Activated CD8-positive, alpha-beta memory T cell treated with anti-CD3 and anti-CD28 coated beads, Interleukin-2, amount 50 U/mL, for 1 hour (primary cell): Measurements from ENCODE around the gene ARL8B.

ENCODE experiments used
- DNase-seq: peaks from one replicate; pipeline ENCODE4 v3.0.0-alpha.2; 2020; ENCODE audit errors: extremely low read depth

ARL8B gene

DNA sequence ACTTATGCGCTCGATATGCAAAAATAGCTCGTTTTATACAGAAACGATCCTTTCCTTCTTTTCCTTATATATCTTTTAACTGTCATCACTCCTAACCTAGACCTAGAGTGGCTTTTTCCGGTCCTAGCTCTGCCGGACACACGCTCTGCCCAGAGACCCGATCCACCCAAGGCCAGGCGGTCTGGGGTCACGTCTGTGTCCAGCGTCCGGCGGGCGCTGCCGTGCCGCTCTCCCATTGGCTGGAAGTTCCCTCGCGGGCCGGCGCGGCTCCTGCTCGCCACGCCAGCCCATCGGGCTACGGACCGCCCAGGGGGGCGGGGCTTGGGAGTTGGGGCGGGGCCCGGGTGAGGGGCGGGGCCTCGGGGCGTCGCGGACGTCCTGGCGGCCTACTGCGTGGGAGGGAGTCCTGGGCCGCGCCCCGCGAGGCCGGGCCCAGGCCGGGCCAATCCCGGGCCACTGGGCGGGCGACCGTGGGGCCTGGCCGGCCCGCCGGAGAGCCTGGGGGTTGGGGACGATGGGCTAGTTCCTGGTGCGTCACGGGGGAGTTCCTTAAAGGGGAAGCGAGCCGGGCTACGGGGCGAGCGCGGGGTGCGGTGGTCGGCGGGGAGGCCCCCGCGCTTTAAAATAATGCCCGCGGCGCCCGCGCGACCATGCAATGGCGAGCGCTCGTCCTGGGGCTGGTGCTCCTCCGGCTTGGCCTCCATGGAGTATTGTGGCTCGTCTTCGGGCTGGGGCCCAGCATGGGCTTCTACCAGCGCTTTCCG is 65.2 kb downstream of the ARL8B start, which contains the start of gene EDEM1:
TSS of gene EDEM1 (plus strand) at position 552 of the 764 bp plus-strand sequence. CDS start at position 651, 99 bp downstream.
- peak; percentile 69 for DNase-seq

DNA sequence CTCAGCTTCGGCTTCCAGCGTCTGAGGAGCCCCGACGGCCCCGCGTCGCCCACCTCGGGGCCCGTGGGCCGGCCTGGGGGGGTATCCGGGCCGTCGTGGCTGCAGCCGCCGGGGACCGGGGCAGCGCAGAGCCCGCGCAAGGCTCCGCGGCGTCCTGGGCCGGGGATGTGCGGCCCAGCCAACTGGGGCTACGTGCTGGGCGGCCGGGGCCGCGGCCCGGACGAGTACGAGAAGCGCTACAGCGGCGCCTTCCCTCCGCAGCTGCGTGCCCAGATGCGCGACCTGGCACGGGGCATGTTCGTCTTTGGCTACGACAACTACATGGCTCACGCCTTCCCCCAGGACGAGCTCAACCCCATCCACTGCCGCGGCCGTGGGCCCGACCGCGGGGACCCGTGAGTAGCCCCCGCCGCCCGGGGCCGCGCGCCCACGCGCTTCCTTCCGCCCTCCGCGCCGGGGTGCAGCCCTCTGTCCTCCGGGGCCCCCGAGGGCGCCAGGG is 65.9 kb downstream of the ARL8B start:
- no peak for DNase-seq

DNA sequence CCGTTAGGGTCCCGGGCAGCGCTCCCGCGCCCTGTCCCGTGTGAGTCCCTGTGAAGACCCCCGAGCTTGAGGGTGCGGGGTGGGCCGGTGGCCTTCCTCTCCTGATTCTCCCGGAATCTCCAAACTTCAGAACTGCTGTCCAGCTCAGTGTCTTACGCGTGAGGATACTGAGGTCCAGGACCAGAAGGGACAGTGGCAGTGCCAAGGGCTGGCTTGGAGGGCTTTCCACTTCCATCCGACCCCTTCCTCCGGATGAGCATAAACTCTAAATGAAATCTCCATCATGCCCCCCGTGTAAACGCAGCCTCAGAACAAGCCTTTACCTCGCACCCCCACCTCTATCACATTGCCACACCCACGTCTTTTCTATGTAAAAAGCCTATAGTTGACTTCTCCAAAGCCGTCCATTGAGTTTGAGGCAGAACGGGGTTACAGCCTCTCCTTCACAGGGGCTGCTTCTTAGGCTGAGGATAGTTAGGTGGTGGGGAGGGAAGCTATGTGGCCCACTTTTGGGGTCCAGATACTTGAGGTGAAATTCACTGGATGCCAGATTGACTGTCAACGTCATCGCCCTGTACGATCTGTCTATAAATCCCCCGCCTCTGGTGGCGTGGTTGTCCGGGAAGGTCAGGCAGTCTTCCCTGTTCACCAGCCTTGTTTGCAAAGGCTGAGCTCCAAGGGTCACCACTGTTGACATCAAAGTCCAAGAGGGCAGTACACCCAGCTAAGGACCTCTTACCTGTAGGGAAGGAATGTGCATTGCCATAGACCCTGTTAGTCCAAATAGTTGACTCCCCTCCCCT is 66.5 kb downstream of the ARL8B start:
- no peak for DNase-seq

DNA sequence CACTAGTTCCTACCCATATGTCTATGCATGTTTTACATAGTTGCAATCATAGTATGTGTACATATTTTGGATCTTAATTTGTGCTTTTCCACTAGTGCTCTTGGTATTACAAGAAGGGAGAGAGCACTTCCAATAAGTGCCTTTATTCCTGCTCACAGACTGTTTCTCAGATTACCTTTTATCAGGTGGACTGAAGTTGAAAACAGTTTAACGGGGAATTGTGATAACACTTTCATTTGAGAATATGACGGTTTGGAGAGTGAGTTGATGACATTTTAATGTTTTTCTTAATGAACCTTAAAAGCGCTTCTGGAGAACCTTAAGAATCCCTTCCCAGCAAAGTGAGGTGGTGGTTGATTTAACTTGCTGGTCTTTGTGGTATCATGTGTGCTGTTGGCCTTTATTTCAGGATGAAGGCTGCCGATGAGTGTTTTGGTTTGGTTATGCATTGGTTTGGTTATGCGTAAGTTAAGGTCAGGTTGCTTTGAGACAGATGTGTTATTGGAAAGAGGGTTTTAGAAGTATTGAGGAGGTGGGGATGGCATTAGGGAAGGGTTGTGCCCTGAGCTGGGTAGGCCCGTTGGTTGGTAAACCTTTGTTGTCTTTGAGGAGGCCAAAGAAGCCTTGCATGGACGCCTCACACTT is 68.2 kb downstream of the ARL8B start:
- no peak for DNase-seq

DNA sequence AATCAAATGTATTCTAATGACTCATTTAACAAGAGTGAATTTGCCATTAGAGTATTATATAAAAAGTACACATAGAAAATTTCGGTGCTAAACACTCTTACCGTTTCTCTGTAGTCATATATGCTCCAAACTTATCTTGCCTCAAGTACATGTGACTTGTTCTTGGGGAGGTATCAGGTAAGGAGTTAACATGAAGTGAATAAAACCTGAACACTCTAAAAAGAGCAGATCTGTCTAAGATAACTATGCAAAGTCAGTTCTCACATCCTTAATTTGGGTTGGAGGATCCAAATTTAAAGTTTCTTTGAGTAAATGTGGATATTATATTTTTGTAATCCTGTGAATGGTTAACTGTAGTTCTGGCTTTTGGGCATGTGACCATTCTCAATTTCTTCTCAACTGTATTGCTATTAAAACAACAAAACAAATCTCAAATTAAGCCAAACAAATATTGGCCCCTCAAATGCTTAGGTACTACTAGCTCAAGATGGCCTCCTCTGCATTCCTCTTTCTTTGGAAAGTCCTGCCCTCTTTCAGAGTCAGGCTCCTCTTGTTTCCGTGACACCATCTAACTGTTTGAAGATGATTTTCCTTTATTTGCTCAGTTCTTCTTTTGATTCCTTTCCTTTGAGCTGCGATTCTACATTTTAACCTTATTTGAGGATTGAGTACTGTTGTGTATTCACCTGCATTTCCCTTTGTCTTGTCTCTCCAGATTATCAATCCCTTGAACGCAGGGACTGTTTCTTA is 69.6 kb downstream of the ARL8B start:
- no peak for DNase-seq

DNA sequence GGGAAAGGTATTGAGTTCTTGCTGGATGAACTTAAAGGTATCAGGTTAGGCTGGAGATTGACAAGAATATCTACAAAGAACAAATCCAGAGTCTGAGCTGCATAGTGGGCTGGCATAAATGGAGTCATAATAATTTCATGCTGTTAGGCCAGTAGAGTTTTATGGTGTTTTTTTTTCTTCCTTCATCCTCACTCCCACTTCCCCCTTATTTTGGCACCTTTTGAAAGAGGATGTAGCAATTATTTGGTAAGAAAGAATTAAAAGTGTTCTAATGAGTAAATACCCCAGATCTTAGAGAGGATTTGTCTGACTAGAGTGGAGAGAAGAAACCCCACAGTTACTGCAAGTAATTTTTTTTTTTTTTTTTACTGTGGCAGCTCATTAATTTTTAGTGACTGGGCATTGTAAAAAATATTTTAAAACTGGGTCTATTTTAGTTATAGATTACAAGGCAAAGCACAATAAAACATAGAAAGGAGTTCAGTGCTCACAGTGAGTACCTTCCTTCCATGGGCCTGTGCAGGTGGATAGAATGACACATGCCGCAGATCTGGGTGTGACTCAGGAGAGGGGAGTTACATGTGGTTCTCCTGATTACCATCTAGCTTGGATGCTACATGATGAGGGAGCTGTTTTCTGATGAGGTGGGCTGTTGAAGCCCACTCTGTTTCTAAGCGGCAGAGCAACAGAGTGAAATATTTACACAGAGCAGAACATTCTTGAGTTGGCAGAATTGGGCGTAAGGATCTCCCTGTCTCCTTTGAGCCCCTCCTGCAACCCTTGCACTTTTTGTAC is 70.7 kb downstream of the ARL8B start:
- DNase-seq = no peak

DNA sequence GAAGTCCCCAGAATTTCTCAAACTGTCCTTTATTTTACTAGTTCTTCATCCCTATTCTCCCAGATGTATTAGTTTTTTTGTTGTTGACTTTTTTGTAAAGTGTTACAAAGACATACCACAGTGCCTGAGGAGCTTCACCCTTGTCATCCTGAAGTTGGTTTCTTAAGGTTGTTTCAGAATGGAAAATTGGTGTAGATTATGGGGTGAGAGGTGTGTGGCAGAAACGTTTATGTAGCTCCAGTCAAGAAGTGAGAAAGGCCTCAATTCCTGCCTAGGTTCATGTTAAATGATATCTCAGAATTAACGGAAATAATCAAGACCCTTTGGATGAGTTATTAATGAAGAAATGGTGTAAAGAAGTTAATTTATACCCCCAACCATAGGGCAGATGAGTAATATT is 72.2 kb downstream of the ARL8B start:
- no peak for DNase-seq

DNA sequence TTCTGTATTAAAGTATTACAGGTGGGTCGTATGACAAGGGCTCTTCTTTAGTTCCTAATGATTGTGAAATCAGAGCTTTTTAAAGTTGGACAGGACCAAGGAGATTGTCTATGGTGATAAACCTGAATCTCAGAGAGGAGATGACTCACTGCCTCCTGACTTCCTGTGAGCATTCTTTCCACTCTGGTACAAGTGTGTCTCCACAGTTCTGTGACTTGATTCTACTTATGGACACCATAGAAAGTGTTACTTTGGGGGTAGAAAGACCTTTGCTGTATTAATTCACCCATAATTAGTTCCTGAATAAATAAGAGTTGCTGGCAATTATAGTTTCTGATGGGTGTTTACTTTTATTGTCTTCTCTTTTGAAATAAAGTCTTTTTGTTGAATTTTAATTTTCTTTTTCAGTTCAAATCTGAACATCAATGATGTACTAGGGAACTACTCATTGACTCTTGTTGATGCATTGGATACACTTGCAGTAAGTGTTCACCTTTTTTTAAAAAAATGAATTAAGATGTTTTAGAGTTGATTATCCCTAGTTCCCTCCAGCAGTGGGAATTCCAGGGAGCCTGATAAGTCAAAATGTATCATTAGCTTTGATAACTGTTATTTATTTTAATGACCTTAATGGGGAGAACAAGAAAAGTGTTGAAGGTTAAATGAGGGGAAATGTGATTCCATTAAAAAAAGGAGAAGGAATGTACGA is 72.9 kb downstream of the ARL8B start:
- DNase-seq = no peak

DNA sequence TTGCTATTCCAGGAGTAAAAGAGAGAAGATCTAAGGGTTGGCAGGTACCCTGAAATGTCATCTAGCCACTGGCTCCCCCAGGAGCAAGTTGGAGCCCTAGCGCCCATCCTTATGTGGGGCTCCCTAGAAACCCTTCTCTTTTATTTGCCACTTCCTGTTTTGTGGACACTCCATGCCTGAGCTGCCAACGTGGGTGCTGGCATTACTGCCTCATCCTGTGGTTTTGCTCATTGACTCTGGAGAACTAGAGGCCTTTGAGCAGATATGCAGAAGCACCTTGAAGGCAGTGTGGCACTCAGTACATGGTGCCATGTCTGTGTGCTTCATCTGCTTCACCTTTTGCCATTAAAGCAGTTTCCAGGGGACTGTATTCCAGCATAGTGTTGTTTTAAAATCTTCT is 73.5 kb downstream of the ARL8B start:
- DNase-seq = no peak

DNA sequence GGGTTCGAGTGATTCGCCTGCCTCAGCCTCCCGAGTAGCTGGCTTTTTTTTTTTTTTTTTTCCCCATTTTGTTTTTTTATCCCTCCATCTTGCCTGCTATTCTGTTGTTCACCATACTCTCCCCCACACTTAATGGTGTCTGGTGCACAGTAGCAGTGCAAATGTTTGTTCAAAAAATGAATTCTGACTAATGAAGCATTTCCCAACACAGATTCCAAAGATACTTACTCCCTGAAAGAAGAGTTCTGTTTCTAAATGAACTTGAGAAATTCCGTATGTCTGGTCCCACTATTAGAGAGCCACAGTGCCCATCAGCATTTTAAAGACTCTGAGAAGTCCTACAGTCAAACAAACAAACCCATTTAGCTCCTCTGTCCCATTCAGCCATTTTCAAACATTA is 74.9 kb downstream of the ARL8B start:
- DNase-seq = no peak

DNA sequence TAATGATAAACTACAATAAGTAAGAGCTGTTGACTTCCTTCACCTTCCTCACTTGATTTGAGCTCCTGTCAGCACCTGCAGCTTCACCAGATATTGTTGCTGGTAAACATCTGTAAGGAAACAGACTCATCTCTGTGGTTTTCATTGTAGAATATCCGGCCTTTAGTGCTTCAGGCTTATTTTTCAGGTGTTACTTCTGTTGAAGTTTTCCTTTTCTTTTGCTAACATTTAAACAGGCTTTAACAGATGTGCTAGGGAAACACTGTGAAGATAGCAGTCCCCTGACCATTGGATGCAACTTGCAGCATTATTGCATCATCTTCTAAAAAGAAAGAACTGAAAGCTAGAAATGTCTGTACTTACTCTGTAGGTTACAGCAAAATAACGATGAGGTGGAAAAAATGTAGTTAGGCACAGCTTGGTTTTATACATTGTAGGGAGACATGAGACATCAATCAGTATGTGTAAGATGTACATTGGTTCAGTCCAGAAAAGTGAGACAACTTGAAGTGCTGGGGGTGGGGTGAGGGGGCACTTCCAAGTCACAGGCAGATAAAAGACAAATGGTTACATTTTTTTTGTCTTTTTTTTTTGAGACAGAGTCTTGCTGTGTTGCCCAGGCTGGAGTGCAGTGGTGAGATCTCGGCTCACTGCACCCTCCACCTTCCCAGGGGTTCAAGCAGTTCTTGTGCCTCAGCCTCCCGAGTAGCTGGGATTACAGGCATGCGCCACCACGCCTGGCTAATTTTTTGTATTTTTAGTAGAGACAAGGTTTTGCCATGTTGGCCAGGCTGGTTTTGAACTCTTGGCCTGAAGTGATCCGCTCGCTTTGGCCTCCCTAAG is 75.6 kb downstream of the ARL8B start:
- no peak for DNase-seq

DNA sequence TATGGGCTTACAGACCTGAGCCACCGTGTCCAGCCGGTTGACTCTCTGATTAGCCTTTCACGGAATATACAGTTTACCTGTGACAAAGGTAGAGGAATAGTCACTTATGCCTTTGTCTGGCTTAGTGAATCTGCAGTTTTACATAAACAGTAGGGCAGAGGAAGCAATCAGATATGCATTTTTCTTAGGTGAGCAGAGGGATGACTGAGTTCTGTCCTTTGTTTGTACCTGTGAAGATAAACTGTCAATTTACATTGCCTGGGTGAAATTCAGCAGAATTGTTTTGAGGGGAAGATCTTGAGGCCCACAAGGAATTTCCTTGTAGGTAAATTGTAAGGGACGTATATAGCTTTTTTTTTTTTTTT is 76.2 kb downstream of the ARL8B start:
- no peak for DNase-seq

DNA sequence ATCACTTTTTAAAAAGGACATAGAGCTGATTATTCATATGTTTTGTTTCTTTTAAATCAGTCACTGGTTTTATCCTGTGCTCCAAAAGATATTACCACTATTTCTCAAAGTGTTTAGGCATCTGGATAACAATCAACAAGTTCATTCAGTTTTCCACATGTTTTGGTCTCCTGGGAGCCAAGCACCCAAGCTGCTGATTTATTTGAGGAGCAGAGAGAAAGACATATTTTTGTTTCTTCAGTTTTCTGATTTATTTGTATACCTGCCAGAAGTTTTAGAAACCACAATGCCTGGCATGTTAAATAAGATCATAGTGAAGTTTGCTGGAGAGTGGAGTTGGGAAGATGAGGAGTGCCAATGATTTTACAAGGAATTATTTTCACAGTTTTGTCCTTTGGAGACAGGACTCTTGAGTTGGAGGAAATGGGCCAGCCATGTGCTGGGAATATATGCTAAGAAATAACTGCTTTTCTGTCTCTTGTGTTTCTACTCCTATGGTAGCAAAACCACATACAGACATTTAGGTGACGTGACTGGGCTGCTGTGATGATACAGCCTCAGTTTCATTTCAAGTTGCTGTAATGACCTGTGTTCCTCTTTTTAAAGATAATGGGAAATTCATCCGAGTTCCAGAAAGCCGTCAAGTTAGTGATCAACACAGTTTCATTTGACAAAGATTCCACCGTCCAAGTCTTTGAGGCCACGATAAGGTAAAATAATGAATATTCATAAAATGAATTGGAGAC is 77.1 kb downstream of the ARL8B start:
- DNase-seq = no peak

DNA sequence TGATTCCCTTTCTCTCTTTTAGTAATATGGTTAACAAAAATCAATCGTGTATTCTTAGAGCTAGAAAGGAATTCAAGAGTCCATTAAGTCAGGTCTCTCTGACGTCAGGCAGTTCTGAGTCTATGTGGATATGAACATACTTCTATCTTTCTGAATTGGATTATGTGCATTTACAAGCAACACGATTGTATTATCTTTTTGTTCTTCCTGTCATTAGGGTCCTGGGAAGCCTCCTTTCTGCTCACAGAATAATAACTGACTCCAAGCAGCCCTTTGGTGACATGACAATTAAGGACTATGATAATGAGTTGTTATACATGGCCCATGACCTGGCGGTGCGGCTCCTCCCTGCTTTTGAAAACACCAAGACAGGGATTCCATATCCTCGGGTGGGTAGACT is 79.4 kb downstream of the ARL8B start:
- DNase-seq = no peak

DNA sequence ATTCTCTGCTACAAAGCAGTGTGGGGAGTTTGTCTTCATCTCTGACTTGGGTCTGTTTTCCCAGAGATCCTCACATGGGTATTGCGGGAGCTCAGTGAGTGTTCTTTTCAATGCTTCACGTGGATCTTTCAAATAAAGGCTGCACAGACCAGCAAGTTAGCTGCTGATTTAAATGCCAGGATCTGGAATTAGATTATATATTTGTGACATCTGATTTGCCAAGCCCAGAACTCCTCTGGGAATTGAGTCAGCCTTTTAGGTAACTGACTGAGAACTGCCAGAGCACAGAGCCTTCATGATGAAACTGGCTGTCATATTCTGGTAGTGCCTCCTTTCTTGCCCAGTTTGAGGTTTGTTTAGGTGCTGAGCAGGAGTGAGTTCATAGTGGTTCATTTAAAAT is 80.1 kb downstream of the ARL8B start:
- DNase-seq = no peak

DNA sequence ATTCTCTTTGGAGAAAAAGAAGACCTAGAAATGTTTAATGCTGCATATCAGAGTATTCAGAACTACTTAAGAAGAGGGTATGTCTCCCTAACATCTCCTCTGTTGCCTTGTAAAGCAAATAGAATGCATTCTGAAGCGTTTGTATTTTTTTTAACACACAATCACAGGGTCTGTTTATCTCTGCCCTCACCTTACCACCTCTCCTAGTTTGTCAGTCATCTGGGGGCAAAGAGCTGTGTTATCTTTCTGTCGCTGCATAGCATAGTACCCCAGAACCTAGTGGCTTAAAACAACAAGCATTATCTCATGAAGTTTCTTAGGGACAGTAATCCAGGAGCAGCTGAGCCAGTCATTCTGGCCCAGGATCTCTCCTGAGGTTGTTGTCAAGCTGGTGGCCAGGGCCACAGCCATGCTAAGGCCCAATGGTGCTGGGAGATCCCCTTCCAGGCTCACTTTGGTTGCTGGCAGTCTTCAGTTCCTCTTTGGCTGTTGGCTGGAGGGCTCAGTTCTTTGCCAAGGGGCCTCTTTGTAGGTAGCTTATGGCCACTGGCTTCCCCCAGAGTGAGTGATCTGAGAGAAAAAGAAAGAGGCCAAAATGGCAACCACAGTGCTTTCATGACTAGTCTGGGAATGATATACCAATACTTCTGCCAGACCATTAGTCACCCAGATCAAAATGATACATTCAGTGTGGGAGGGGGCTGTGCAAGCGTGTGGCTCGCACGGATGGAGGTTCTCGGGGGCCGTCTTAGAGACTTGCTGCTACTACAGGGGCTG is 83.3 kb downstream of the ARL8B start:
- no peak for DNase-seq

DNA sequence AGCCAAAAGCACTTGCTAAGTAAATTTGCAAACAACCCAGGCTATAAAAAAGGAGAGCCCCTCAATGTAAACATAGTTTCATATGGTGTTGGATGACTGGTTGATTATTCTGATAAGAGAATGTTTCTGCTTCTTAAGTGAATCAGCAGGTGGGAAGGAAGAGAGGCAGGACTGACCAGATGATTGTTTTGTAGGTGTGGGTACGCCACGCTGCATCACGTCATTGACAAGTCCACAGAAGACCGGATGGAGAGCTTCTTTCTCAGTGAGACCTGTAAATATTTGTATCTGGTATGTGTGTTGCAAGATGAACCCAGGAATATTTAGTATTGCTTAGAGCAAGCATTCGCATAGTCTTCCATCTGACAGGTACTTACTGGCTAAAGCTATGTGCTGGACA is 88.8 kb downstream of the ARL8B start:
- DNase-seq = no peak
